Activated gamma-delta T cell treated with Interleukin-2 at 50 U/mL for 16 hours (primary cell): Measurements from ENCODE around the gene NKIRAS2.
A peak's percentile ranks its signal among the peaks of the same experiment; 100 is the strongest.
"Not testable (repeated sequence)": the region's sequence is repeated elsewhere in the genome, so short reads cannot be mapped to it uniquely, and the experiment has no call there.

Experiments used
- DNase-seq: peaks from one replicate; pipeline ENCODE4 v3.0.0-alpha.2; 2020

Gene NKIRAS2

GRCh38 chr17:42000413-42001133 is 19.3 kb upstream of the NKIRAS2 start:
- no peak for DNase-seq

GRCh38 chr17:42001729-42002128 is 18.2 kb upstream of the NKIRAS2 start:
- DNase-seq: no peak

GRCh38 chr17:42002175-42002791 is 17.6 kb upstream of the NKIRAS2 start:
- DNase-seq: no peak

DNA sequence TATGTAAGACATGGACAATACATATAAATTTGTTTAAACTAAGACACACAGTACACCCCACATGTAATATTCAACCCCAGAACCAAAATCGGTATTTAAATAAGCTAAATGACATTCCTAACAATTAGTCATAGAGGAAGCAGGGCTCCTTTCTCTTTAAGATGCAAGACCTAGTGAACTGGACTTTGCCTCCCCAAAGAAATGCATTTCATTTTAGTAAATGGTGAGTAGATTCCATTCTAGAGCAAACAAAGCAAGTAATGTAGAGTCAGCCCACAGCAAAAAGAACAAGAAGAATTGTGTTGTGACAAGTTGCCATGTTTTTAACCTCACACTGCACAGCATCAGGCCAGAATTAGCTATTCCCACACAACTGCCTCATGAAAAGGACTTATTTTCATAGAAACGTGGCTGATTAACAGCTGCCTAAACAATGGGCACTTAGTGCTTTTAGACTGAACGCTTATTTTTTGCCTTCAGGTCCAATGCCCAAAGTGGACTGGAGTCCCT is 17.0 kb upstream of the NKIRAS2 start:
- DNase-seq: no peak

- DNase-seq: no peak
Observed at GRCh38 chr17:42005166-42005565, 14.7 kb upstream of the NKIRAS2 start.

DNA sequence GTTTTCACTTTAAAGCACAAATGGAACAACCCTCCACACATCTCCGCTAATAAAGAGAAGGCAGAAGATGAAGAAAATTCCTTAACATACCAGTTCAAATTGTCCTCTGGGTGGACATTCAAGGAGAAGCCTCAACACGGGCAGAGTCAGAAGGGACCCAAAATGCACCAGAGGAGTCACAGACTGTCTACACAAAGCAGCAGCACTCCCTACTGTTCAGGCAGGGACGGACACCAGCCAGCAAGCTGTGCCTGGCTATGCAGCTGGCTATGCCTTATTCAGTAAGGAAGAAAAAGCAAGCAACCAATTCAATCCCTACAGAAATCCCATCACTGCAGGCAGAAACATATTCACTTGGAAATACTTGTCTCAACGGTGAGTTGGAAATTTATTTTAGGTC is 10.7 kb upstream of the NKIRAS2 start:
- DNase-seq: no peak

- not testable (repeated sequence) for DNase-seq
Observed at GRCh38 chr17:42010266-42010680, 9.6 kb upstream of the NKIRAS2 start.

DNA sequence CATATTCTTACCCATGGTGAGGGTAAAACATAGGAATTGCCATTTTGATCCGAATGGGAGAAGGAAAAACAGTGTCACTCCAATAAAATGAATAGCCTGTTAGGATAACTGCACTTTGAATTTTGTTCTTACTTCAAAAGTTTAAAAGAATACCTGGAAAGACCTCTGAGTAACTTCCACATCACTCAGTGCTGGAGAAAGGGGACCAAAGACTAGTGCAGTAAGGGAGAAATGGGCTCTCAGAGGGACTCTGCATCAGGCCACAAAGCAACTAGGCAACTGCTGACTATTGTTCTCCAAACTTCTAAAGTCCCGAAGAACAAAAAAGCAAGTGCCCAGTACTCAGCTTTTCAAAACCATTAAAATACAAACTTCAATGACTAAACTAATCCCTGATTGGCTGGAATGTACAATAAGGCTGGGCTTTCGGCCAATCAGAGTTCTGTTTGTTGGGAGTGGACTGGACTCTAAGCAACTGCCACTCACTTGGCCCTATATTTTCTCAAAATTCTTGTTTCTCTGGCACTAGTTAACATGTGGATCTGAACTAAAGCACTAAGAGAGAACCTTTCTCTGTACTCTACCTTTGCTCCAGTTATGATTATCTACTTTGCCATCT is 8.9 kb upstream of the NKIRAS2 start:
- DNase-seq: no peak

DNA sequence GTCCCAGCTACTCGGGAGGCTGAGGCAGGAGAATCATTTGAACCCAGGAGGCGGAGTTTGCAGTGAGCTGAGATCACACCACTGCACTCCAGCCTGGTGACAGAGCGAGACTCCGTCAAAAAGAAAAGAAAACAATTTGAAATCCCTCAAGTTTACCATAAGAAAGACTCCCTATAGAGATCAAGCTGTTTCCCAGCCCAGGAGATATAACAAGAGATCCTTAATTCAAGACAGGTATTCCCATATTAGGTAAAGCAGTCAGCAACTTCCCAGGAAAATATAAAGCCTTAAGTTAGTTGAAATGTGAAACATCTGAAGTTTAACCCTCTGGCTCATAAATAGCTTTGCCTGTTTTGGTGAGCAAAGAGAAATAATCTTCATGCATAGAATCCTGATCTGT is 7.5 kb upstream of the NKIRAS2 start:
- DNase-seq: not testable (repeated sequence)

DNA sequence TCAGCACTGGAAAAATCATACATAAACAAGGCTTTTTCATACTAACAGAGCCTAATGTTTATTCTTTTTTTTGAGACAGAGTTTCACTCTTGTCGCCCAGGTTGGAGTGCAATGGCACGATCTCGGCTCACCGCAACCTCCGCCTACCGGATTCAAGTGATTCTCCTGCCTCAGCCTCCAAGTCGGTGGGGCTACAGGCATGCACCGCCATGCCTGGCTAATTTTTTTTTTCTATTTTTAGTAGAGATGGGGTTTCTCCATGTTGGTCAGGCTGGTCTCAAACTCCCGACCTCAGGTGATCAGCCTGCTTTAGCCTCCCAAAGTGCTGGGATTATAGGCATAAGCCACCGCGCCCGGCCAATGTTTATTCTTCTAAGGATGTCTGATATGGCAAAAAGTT is 6.2 kb upstream of the NKIRAS2 start:
- DNase-seq: not testable (repeated sequence)

DNA sequence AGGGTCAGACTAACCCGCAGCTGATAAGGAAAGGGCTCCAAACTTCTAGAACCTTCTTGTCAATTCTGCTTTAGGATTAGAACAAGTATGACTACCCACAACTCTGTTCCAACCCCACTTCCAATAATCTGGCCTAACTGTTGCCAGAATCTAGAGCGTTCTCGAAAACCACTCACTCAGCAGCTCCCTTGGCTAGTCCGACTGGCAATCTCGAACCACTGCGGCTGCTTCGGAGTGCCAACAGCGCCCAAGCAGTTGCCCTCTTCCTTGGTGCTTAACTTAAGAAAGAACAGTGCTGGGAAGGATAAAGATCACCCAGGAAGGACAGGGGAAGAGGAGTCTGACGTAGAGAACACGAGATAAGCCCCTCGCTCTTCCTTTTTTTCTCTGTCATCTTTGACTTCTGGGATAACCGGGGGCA is 3.5 kb upstream of the NKIRAS2 start:
- DNase-seq: no peak

DNA sequence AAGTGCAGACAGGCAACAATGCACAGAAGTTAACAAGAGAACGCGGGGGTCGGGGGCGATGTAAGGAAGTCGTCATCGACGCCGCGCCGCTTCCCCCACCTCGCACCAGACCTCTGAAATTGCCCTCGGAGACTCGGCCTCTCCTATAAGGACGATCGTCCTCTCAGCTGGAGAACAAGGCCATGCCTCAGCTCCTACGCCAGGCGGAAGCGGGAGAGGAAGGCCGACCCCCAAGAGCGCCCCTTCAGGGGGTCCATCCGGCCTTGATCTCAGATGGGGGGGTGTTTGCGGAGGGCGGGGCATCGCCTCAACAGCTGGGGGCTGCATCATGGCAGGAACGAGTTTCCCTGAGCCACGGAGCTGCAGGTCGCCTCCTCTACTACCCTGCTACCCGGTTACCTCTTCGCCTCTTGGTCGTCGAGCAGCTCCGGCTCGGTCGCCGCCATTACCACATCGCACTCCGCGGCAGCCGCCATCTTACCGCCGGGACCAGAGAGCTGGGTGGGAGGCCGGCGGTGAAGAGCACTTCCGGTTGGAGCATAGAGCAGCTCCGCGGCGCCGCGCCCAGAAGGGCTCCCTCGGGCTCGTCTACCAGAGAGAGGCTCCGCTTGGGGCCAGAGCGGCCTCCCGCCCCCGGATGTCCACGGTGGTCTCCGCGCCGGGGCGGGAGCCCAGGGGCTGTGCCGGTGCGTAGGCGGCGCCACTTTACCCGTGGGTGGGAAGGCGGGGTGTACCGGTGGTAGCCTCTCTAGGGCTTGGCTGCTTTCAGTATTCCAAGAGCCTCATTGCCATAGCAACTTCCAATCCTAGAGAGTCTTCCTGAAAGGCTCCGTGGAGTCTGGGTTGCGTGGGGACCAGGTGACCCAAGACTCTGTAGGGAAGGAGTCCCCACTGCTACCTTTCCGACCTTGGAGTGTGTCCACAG is 2.7 kb upstream of the NKIRAS2 start, which contains the start of gene DNAJC7:
Gene DNAJC7 (minus strand): TSS at position 499 of the 925 bp plus-strand sequence. CDS start 23 bp downstream, at position 476.
- peak; percentile 87 for DNase-seq

DNA sequence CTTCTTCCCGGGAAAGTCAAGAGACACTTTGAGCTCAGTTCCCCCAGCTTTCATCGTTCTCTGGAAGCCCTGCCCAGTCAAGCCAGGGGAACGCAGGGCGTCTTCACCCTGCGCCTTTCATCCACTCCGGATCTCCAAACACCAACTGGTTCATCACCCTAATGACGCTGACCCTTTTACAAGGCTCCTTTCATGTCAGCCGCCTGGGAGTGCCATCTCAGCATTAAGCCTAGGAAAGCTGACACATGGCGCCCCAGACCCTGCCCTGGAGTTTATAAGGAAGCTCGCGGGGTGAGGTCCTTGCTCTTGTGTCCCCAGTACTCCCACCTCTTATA is 2.1 kb upstream of the NKIRAS2 start:
- no peak for DNase-seq

DNA sequence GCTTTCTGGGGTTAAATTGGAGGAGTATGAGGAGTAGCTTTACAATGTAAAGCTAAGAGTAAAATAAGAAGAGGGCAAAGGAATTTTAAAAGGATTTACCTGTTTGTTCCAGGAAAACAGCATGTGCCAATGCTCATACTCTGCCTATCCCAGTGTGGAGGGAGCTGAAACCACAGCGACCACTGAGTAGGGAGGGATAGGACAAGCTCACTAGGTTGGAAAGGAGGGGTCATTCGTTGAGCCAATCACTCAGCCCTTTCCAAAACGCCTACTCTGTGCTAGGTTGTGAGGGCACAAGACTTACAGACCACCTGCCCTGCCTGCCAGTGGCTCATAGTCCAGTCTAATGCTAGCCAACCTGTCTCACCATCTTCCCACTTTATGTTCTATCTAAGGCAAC is 1.6 kb upstream of the NKIRAS2 start:
- no peak for DNase-seq

GRCh38 chr17:42018988-42019387 is 902 bp upstream of the NKIRAS2 start:
- DNase-seq: no peak

DNA sequence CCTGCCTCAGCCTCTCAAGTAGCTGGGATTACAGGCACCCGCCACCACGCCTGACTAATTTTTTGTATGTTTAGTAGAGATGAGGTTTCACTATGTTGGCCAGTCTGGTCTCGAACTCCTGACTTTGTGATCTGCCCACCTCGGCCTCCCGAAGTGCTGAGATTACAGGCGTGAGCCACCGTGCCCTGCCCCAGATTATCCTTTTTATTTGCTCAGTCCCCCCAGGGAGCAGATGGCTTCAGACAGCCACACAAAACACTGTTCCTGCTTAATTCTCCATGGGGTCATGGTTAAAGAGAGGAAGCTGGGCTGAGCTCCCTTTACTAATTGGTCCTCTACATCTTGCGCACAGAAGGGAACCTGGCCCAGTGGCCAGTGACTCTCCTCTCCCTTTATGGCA is 955 bp downstream of the NKIRAS2 start:
- DNase-seq: not testable (repeated sequence)

DNA sequence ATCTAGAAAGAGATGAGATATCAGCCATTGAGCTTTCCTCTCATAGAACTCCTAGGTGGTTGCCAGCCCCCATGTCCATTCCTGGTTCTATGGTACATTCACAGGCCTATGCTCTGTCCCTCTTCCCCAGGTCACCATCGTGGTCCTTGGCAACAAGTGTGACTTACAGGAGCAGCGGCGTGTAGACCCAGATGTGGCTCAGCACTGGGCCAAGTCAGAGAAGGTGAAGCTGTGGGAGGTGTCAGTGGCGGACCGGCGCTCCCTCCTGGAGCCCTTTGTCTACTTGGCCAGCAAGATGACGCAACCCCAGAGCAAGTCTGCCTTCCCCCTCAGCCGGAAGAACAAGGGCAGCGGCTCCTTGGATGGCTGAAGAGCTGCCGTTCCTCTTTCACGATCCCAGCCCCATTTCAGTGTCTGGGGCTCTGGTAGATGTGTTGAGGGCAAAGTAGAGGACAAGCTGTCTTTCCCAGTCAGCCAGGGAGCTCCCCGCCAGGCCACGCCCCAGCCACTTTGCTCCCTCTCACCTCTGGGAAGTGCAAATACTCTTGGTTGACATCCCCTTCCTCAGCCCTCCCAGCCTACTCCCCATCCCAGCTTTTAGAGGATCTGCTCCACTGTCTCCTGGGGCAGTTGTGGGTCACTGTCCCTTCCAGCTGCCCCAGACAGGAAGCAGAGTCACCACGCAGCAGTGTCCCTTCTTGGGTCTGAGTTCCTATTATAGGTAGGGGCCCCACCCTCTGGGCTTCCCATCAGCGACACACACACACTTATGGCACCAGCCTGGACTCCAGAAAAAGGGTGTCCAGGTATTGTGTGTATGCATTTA is 3.8 kb downstream of the NKIRAS2 start:
- DNase-seq: no peak

- no peak for DNase-seq
Observed at GRCh38 chr17:42025191-42025579, 5.3 kb downstream of the NKIRAS2 start.

DNA sequence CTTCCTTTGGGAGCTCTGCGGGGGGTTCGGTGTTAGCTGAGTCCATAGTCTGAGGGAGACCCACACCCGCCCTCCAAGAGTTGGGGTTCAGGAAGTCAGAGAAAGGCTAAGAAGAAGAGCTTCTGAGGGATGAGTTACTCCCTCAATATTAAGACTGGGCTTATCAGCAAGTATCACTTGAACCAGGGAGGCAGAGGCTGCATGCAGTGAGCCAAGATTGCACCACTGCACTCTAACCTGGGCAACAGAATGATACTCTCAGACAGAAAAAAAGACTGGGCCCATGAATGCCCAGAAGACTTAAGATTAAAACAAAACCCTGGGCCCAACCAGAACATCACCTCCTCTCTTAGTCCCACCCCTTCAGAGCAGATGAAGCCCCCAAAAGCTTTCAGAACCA is 6.0 kb downstream of the NKIRAS2 start:
- DNase-seq: no peak

- no peak for DNase-seq
Observed at GRCh38 chr17:42026857-42027589, 7.1 kb downstream of the NKIRAS2 start.

GRCh38 chr17:42027590-42027889 is 7.7 kb downstream of the NKIRAS2 start:
- no peak for DNase-seq
